Common myeloid progenitor, CD34-positive (primary cell): ENCODE measurements around the gene SCARF1.
A peak's percentile ranks its signal among the peaks of the same experiment; 100 is the strongest.

Experiments
- CTCF ChIA-PET: fragments of 350-600 bp; sonication (Branson Sonifier 250); formaldehyde crosslinking; loops from one replicate; lab custom pipeline; 2021; ENCODE audit warnings: antibody characterized with exemption; lab: Charles Lee
- POLR2A ChIA-PET: fragments of 350-600 bp; sonication (Branson Sonifier 250); formaldehyde crosslinking; loops from one replicate; lab custom pipeline; 2021; ENCODE audit warnings: antibody characterized with exemption; lab: Charles Lee
- DNase-seq, 3 donors: peaks; one replicate each; pipeline versions ENCODE4 v3.0.0 to v3.0.0-alpha.2; 2013
- H3K27ac ChIP-seq, 2 experiments: 1 replicate in 1 of 2; 2 replicates in 1 of 2; pipeline ENCODE4 v1.7.0; 2013; ENCODE audit warnings: inconsistent platforms in 2 of 2, low read length in 2 of 2, mild to moderate bottlenecking in 2 of 2, low read depth in 1 of 2, moderate library complexity in 1 of 2; ENCODE audit not compliant: severe bottlenecking in 2 of 2, insufficient read depth in 1 of 2, poor library complexity in 1 of 2
- H3K27me3 ChIP-seq, 5 experiments: replicated peaks in 2 of 5; 1 replicate in 3 of 5; 2 replicates in 2 of 5; pipeline versions ENCODE4 v1.6.1 to v1.7.0; 2013; ENCODE audit warnings: low read length in 4 of 5, mild to moderate bottlenecking in 2 of 5, moderate library complexity in 2 of 5, inconsistent platforms in 1 of 5; ENCODE audit not compliant: insufficient read depth in 5 of 5, control insufficient read depth in 4 of 5
- H3K36me3 ChIP-seq, 4 experiments: 1 replicate in 2 of 4; 2 replicates in 2 of 4; pipeline versions ENCODE4 v1.6.1 to v1.7.0; 2013; ENCODE audit warnings: low read length in 3 of 4, control low read depth in 1 of 4, mild to moderate bottlenecking in 1 of 4; ENCODE audit not compliant: control insufficient read depth in 4 of 4, insufficient read depth in 4 of 4
- H3K4me1 ChIP-seq, 4 experiments: 1 replicate in 3 of 4; 2 replicates in 1 of 4; pipeline versions ENCODE4 v1.6.1 to v1.7.1; 2013; ENCODE audit warnings: low read length in 3 of 4, mild to moderate bottlenecking in 3 of 4, control low read depth in 1 of 4, inconsistent platforms in 1 of 4, moderate library complexity in 1 of 4; ENCODE audit not compliant: control insufficient read depth in 4 of 4, insufficient read depth in 4 of 4; ENCODE audit errors: control extremely low read depth in 1 of 4
- H3K4me3 ChIP-seq, 7 experiments: 1 replicate in 4 of 7; 2 replicates in 3 of 7; pipeline versions ENCODE4 v1.5.1 to v1.7.0; 2013; ENCODE audit warnings: mild to moderate bottlenecking in 7 of 7, low read length in 6 of 7, moderate library complexity in 6 of 7, inconsistent platforms in 2 of 7, low read depth in 2 of 7, control low read depth in 1 of 7; ENCODE audit not compliant: insufficient read depth in 4 of 7, control insufficient read depth in 1 of 7; ENCODE audit errors: extremely low read depth in 1 of 7
- H3K9me3 ChIP-seq, 5 experiments: 1 replicate in 4 of 5; 2 replicates in 1 of 5; pipeline versions ENCODE4 v1.6.1 to v1.7.1; 2013; ENCODE audit warnings: low read length in 4 of 5, mild to moderate bottlenecking in 2 of 5, inconsistent platforms in 1 of 5, low read depth in 1 of 5, moderate library complexity in 1 of 5; ENCODE audit not compliant: control insufficient read depth in 4 of 5, insufficient read depth in 2 of 5; ENCODE audit errors: control extremely low read depth in 1 of 5
- WGBS: methylation state at CpG from one replicate; pipeline ENCODE4 v1.1.5; 2013; ENCODE audit not compliant: insufficient coverage; 5-methylcytosine and 5-hydroxymethylcytosine counted together

Gene SCARF1

DNA sequence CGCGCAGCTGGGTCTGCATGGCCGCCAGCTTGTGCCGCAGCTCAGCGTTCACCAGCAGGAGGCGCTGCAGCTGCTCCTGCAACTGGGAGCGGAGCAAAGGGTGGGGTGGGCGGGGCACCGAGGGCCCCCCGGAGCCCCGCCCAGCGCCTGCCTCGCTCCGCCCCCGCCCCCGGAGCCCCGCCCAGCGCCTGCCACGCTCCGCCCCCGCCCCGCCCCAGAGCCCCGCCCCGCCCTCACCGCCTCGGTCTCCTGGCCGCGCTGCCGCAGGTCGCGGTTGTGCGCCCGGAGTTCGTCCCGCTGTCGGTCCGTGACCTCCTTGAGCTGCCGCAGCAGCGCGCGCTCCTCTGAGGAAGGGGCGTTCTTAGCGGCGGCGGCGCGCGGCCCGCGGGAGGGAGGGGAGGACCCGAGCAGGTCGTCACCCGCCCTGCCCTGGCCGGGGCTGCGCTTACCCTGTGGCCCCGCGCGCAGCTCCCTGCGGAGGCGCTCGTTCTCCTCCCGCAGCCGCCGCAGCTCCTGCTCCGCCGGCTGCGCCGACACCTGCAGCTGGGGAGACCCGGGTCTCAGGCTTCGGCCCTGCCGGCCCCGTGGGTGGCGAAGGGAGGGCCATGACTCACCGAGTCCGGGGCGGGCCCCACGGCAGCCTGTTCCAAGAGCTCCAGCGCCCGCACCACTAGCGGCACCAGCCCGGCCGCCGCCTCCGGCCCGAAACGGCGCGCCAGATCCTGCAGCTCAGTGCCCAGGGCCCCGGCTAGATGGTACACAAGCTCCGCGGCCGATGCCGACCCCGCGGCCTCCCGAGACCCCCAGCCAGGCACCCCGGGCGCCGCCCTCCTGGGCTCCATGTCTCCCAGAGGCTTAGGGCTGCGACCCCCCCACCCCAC is 3.7 kb upstream of the SCARF1 start:
- 0% methylated on average over 63 of the region's 100 CpGs for WGBS
- H3K27ac ChIP-seq: peak overlapping the region; percentile 50 to 73
- peak; percentile 96 to 98 (median 96) for DNase-seq
- peak overlapping the region; percentile 56 to 83 (median 68) for H3K4me3 ChIP-seq
- peaks cover 8 to 43% (median 35%) of the 10 kb centered on the region in 4 experiments for H3K36me3 ChIP-seq
- peaks cover 0 to 59% (median 56%) of the 10 kb centered on the region in 4 experiments for H3K4me1 ChIP-seq
- POLR2A ChIA-PET: interaction anchor here (0.6 to 1.9 kb wide), 5 partner anchors 21 to 180 kb away, joined by 3 to 5 read pairs (median 4); partner anchors contain the start of genes PRPF8, SLC43A2 and SMYD4
- no peaks in the 10 kb centered on the region for H3K9me3 ChIP-seq
- H3K27me3 ChIP-seq: no peaks in the 10 kb centered on the region
- CTCF ChIA-PET: interaction anchor here (0.7 to 5.6 kb wide), 13 partner anchors 8 to 88 kb away, joined by 3 to 58 read pairs (median 5); partner anchors contain the start of gene SLC43A2

DNA sequence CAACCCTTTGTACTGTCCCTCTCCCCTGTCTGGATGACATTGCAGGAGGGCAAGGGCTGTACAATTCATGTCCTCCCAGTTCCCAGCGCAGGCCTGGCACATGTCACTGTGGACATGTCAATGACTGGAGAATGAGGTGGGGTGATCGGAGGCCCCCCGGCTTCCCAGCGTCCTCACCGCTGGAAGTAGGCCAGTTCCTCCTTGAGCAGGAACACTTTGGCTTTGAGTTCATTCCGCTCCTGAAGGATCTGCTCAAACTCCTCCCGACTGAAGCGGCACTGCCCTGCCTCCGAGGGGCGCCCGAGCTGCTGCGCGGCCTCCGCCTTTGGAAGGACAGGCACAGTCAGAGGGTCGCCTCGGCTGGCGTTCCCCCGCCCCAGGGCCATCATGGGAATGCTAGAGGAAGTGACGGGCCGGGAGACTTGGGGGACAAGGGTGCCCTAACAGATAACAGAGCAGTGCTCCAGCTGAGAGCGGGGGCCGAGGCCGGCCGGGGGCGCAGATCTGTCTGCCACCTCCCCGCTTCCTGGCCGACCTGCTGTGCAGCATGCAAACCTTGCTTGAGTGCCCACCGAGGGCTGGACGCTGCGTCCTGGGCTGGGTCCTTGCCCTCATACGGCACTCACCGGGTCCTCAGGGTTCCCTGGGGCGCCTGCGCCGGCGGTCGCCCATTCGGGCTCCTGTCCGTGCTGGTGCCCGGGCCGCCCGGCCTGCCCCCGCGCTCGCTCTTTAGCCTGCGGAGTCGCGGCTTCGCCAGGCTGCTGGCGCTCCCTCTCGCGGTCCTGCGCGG is 2.8 kb upstream of the SCARF1 start:
- peak in 2 of 3 donors; percentile 25 to 26 for DNase-seq
- WGBS: 1% methylated on average over 43 of the region's 54 CpGs
- Histone ChIP-seq H3K4me3 (peak overlapping the region; percentile 37 to 83 (median 68)), H3K36me3 (peaks cover 6 to 34% (median 27%) of the 10 kb centered on the region in 4 experiments), H3K4me1 (peaks cover 0 to 67% (median 64%) of the 10 kb centered on the region in 4 experiments), H3K27me3 (no peaks in the 10 kb centered on the region), H3K27ac (peak overlapping the region in 1 of 2 experiments; percentile 54), H3K9me3 (no peaks in the 10 kb centered on the region)
- ChIA-PET CTCF (interaction anchor here (0.7 to 5.6 kb wide), 13 partner anchors 8 to 87 kb away, joined by 3 to 58 read pairs (median 4); partner anchors contain the start of gene SLC43A2), POLR2A (interaction anchor here (0.6 to 1.9 kb wide), 3 partner anchors 20 to 74 kb away, joined by 3 to 5 read pairs (median 4); partner anchors contain the start of genes PRPF8 and SLC43A2)

DNA sequence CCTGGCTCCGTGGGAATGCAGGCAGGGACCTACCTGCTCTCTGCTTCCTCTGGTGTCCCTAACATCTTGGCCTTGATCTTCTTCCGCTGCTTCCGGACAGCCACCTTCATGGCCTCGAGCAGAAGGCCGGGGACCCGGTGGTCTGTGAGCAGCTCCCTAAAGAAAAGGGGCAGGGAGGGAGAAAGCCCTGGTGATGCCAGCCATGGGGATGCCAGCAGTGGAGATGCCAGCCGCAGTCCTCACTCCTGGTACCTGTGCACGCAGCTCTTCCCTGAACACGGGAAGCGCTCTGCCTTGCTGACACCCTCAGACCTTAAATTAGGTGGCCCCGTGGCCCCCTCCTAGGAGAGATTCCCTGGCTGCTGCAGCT is 2.3 kb upstream of the SCARF1 start:
- H3K9me3 ChIP-seq: no peaks in the 10 kb centered on the region
- no peak for DNase-seq
- WGBS: 82% methylated on average over 11 of the region's 11 CpGs
- peaks cover 0 to 68% (median 66%) of the 10 kb centered on the region in 4 experiments for H3K4me1 ChIP-seq
- H3K4me3 ChIP-seq: peak overlapping the region in 4 of 7 experiments; percentile 68 to 83 (median 70)
- no peaks in the 10 kb centered on the region for H3K27me3 ChIP-seq
- H3K36me3 ChIP-seq: peaks cover 3 to 30% (median 22%) of the 10 kb centered on the region in 4 experiments
- POLR2A ChIA-PET: no interaction called here
- no peak overlapping the region for H3K27ac ChIP-seq
- CTCF ChIA-PET: interaction anchor here (0.7 to 5.6 kb wide), 8 partner anchors 10 to 81 kb away, joined by 3 to 58 read pairs (median 8); partner anchors contain the start of gene SLC43A2

DNA sequence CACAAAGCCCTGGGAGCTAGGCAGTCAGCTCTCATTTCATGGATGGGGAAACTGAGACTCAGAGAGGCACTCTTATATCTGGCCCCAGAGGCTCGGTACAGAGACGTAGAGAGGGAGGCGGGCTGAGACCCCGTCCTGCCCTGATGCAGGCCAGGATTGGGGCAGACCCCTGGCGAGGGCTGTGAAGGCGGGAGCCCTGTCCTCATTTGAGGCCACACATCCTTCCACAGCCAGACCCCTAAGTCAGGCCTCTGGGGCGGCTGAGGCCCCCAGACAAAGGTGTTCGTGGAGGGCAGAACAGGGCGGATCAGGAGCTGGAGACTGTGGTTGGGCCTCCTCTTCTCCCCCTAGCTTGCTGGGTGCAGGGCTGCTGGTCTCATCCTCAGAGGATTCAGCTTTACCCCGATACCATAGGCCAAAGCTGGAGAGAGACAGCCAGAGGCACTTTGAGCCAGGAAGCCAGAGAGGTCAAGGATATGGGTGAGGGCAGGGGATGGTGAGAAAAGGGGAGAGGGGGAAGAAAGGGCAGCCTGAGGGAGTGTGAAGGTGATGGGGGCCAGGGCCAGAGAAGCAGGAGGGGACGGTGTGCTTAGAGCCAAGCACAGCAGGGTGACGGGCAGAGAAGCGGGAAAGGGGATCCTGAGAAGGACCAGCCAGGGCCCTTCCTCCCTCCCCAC is 805 bp upstream of the SCARF1 start:
- ChIA-PET POLR2A (no interaction called here), CTCF (interaction anchor here (1.0 to 5.6 kb wide), 5 partner anchors 13 to 71 kb away, joined by 3 to 58 read pairs (median 6); partner anchors contain the start of gene SLC43A2)
- Histone ChIP-seq H3K27me3 (no peaks in the 10 kb centered on the region), H3K36me3 (peaks cover 0 to 15% (median 9%) of the 10 kb centered on the region in 4 experiments), H3K9me3 (no peaks in the 10 kb centered on the region), H3K4me1 (peaks cover 0 to 68% (median 66%) of the 10 kb centered on the region in 4 experiments), H3K27ac (peak overlapping the region; percentile 61 to 84), H3K4me3 (peak overlapping the region in 6 of 7 experiments; percentile 61 to 91 (median 76))
- DNase-seq: no peak
- WGBS: 59% methylated on average over 6 of the region's 13 CpGs

DNA sequence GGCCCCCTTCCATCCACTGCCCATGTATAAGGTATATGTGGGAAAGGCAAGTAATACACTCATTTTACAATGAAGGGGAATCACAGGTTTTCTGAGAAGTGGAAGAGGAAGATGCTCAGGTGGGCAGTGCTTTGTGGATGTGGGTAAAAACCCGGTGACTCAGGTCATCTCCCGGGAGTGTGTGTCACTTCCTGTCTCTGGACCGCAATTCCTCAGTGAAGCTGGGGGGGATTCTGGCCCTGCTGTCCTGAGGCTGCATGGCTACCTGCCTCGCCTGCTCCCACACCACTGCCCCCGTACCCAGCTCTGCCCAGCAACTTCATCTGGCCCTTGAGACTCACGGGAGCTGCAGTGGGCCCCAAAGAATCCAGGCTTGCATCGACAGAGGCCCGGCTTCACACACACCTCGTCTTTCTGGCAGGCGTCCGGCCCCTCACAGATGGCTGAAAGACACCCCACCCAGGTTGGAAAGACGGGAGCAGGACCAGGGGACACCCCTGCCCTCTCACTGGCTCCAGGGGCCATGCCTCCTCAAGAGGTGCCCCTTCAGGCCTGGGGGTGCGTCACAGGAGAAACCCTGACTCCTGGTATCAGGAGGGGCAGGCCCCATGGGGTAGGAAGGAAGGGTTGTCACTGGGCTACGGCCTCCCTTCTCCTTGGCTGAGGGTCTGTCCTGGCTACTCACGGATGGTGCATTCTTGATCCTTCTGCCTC is 882 bp downstream of the SCARF1 start:
- H3K36me3 ChIP-seq: peaks cover 0 to 14% (median 5%) of the 10 kb centered on the region in 4 experiments
- H3K9me3 ChIP-seq: no peaks in the 10 kb centered on the region
- H3K4me3 ChIP-seq: peak overlapping the region; percentile 27 to 91 (median 72)
- ChIA-PET POLR2A (interaction anchor here (1.3 kb wide), 1 partner anchor 15 kb away, joined by 3 read pairs; no protein-coding TSS in a partner anchor), CTCF (interaction anchor here (0.9 to 5.6 kb wide), 3 partner anchors 16 to 75 kb away, joined by 3 to 58 read pairs (median 4); partner anchors contain the start of gene SLC43A2)
- no peaks in the 10 kb centered on the region for H3K27me3 ChIP-seq
- peak overlapping the region; percentile 61 to 84 for H3K27ac ChIP-seq
- 8% methylated on average over 10 of the region's 15 CpGs for WGBS
- peak; percentile 61 to 81 (median 77) for DNase-seq
- peaks cover 0 to 58% (median 55%) of the 10 kb centered on the region in 4 experiments for H3K4me1 ChIP-seq
